Panc1 (cell line): ENCODE measurements around the gene TTC38. TPM values are rescaled to one million over a fixed set of nuclear protein-coding genes. Genes with fewer than 3 reads are reported as not detected.

Source experiments
- ATAC-seq: fragments of 200-7000 bp; cut with Tn5 transposase; 2 replicates; pipeline ENCODE4 v1.9.1; 2020; ENCODE audit warnings: mild to moderate bottlenecking, moderate library complexity
- BruUV-seq: library from RNA; stranded (reverse); fragments of 400-500 nt; replicated peaks from 2 replicates; lab custom pipeline; 2021; lab: Mats Ljungman, UMichigan
- CTCF ChIA-PET: fragments of 300-600 bp; sonication (Branson Sonifier 250); formaldehyde crosslinking; loops from one replicate; lab custom pipeline; 2022; ENCODE audit warnings: antibody characterized with exemption; lab: Charles Lee
- POLR2A ChIA-PET: fragments of 300-600 bp; sonication (Branson Sonifier 250); formaldehyde crosslinking; loops from one replicate; lab custom pipeline; 2022; ENCODE audit warnings: antibody characterized with exemption; lab: Charles Lee
- DNase-seq: peaks from one replicate; pipeline ENCODE4 v3.0.0-alpha.2; 2010; ENCODE audit warnings: low read depth, low spot score
- H3K27ac ChIP-seq: 2 replicates; pipeline ENCODE4 v1.5.1; 2011; ENCODE audit warnings: mild to moderate bottlenecking, low read length, inconsistent platforms
- H3K27me3 ChIP-seq: fragments of 200-500 bp; sonication (Bioruptor generic); 2 replicates; pipeline ENCODE4 v1.6.0; 2014; ENCODE audit warnings: low read length, inconsistent platforms; ENCODE audit not compliant: control insufficient read depth, insufficient read depth
- H3K36me3 ChIP-seq: fragments of 200-500 bp; sonication (Bioruptor generic); 2 replicates; pipeline ENCODE4 v1.5.1; 2014; ENCODE audit warnings: inconsistent platforms, mild to moderate bottlenecking, low read length, moderate library complexity; ENCODE audit not compliant: control insufficient read depth, insufficient read depth
- H3K4me1 ChIP-seq: 2 replicates; pipeline ENCODE4 v1.5.1; 2011; ENCODE audit warnings: inconsistent platforms, mild to moderate bottlenecking, low read length, moderate library complexity; ENCODE audit not compliant: control insufficient read depth, insufficient read depth
- H3K4me3 ChIP-seq, 2 experiments: 2 replicates each; pipeline ENCODE4 v1.5.1; 2011 to 2012; ENCODE audit warnings: low read depth in 2 of 2, low read length in 2 of 2, mild to moderate bottlenecking in 2 of 2, inconsistent platforms in 1 of 2, moderate library complexity in 1 of 2
- H3K9me3 ChIP-seq: fragments of 200-500 bp; sonication (Bioruptor generic); 2 replicates; pipeline ENCODE4 v1.5.1; 2014; ENCODE audit warnings: low read depth, mild to moderate bottlenecking, inconsistent platforms, low read length, moderate library complexity; ENCODE audit not compliant: control insufficient read depth, insufficient read depth
- POLR2AphosphoS5 ChIP-seq: IDR thresholded peaks from 2 replicates; pipeline ENCODE4 v1.6.1; 2012; ENCODE audit warnings: mild to moderate bottlenecking, low read depth, low read length, moderate library complexity
- REST ChIP-seq, 2 experiments: IDR thresholded peaks; 2 replicates each; pipeline ENCODE4 v1.6.1; 2011 to 2012; ENCODE audit warnings: low read depth in 2 of 2, control low read depth in 1 of 2, low read length in 1 of 2, mild to moderate bottlenecking in 1 of 2, moderate library complexity in 1 of 2; ENCODE audit not compliant: insufficient read depth in 1 of 2
- SIN3A ChIP-seq: IDR thresholded peaks from 2 replicates; pipeline ENCODE4 v1.6.1; 2012; ENCODE audit warnings: low read depth, mild to moderate bottlenecking, low read length, moderate library complexity, borderline replicate concordance; ENCODE audit not compliant: insufficient read depth
- in situ Hi-C: cut with HindIII; loops from 2 replicates; pipeline ENCODE4 v1.10.0; 2016; ENCODE audit warnings: low sequenced_read_pairs, low pct_unique_long_range_greater_than_20kb
- intact Hi-C: fragments of 100-400 bp; cut with micrococcal nuclease; formaldehyde crosslinking; loops from one replicate; pipeline ENCODE4 v1.10.0; 2022; ENCODE audit not compliant: unreplicated experiment
- total RNA-seq: library from RNA; stranded (reverse); gene quantifications from one replicate; pipeline ENCODE4 v1.2.1, GENCODE V29; 2021; ENCODE audit not compliant: unreplicated experiment

The TTC38 gene
- total RNA-seq, 1 experiment from 2014 or later: 14.0 TPM

GRCh38 chr22:46295277-46295971, 27.6 kb downstream of the TTC38 start:
- in situ Hi-C loops (no loop called here), intact Hi-C loops (loop anchor here (5.0 kb wide), 1 partner anchor 173 kb away; no protein-coding TSS in a partner anchor)
- ChIA-PET POLR2A (no interaction called here), CTCF (no interaction called here)
- Histone ChIP-seq H3K4me3 (peak overlapping the region; percentile 73 to 74; a peak in 3 of 4 replicates), H3K9me3 (no peaks in the 10 kb centered on the region), H3K4me1 (no peaks in the 10 kb centered on the region; the same call in 1 of the 2 replicates), H3K27ac (peak overlapping the region; percentile 82), H3K27me3 (no peaks in the 10 kb centered on the region), H3K36me3 (peaks cover 2% of the 10 kb centered on the region; the same call in 1 of the 2 replicates)
- DNase-seq (no peak), ATAC-seq (no peak)
- TF ChIP-seq POLR2AphosphoS5: 0 out of 2 replicates have a peak, but pooled peaks have one; percentile 31
- no peak for TF ChIP-seq REST (IDR thresholded peaks at IDR 0.05; ENCODE audit: insufficient read depth in 1 of 2, low read depth in 2 of 2, low read length in 1 of 2)
- no TSS peak for BruUV-seq

DNA sequence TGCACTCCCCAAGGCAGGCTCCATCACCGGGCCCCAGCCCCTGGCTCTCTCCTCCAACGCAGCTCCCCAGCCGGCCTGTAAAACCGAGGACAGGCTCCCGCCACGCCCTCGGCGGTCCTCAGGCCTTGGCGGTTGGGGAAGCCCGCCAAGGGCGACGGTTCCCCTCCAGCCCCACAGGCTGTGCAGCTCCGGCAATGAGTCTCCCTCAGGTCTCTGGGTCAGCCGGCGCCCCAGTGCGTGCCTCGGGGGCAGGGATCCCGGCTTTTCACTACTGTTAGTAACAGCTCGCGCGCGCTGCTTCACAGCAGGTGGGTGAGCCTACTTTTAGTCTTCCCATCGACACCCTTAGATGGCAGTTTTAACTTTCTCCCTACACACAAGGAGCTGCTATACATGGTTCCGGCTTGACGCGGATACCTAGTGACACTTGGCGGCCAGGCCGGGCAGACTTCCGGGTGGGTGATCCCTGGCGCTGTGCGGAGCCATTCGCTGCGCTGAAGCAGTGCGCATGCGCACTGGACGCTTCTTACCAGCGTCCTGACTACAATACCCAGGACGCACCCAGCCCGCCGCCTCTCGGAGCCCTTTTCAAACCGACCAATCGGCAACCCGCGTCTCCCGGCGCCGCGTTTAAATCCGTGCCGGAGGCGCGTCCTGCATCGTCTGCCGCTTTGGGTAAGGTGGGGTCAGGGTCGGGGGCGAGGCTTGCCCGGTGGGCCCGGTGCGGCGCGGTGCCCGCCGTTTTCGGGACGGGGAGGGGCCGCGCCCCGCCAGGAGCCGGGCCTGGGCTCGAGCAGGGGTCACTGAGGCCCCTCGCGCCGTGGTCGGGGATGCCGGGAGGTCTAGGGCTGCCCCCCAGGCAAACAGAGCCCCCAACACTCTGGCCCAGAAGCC, 28.7 kb downstream of the TTC38 start, which contains the start of gene GTSE1:
TSS of gene GTSE1 (plus strand) at position 614 of the 894 bp plus-strand sequence. CDS start 531 bp downstream, outside the sequence.
- in situ Hi-C loops: no loop called here
- Histone ChIP-seq H3K27me3 (no peaks in the 10 kb centered on the region), H3K27ac (peak within 1 kb of the TSS; percentile 82), H3K4me1 (no peaks in the 10 kb centered on the region; the same call in 1 of the 2 replicates), H3K36me3 (peaks cover 6% of the 10 kb centered on the region), H3K9me3 (no peaks in the 10 kb centered on the region), H3K4me3 (peak within 1 kb of the TSS; percentile 73 to 74)
- no TSS peak for BruUV-seq
- DNase-seq (peak; percentile 87), ATAC-seq (peak; percentile 98)
- TF ChIP-seq POLR2AphosphoS5 (peak; percentile 22; the same call in 1 of the 2 replicates), SIN3A (peak; percentile 95), REST (IDR thresholded peaks at IDR 0.05; ENCODE audit: insufficient read depth in 1 of 2, low read depth in 2 of 2, low read length in 1 of 2) (no peak)
- intact Hi-C loops: loop anchor here (5.0 kb wide), 1 partner anchor 174 kb away; no protein-coding TSS in a partner anchor
- ChIA-PET POLR2A (no interaction called here), CTCF (no interaction called here)
